SU-DHL-6 (cell line): ENCODE data around the gene CEP295NL.

Experiments used
- CTCF ChIP-seq: fragments of 200-600 bp; sonication (generic); IDR thresholded peaks from one replicate; pipeline ENCODE4 v1.5.1; 2017; ENCODE audit warnings: antibody characterized with exemption, mild to moderate bottlenecking, low read length, moderate library complexity; ENCODE audit not compliant: insufficient read depth, poor library complexity, severe bottlenecking
- EZH2phosphoT487 ChIP-seq: fragments of 200-600 bp; sonication (generic), shearing (Covaris generic); conservative IDR thresholded peaks from 2 replicates; pipeline ENCODE4 v1.6.1; 2018; ENCODE audit warnings: mild to moderate bottlenecking, antibody characterized with exemption, low read length, moderate library complexity, mixed read lengths

- TF ChIP-seq EZH2phosphoT487 (no peak), CTCF (no peak)
These were observed 27.1 kb upstream of the CEP295NL start for GRCh38 chr17:78929908-78930775.
